AG04449 (cell line): ENCODE results near the gene FGF22.

Source experiments
- CTCF ChIA-PET: fragments of 350-600 bp; formaldehyde crosslinking; extraction: SDS; loops from one replicate; lab custom pipeline; 2021; ENCODE audit warnings: antibody characterized with exemption; lab: Yijun Ruan, JAX
- POLR2A ChIA-PET: fragments of 400-600, 350-600 bp; formaldehyde crosslinking; extraction: SDS; loops from one replicate; lab custom pipeline; 2020; ENCODE audit warnings: antibody characterized with exemption, inconsistent platforms; lab: Yijun Ruan, JAX
- DNase-seq: peaks from one replicate; pipeline ENCODE4 v3.0.0-alpha.2; 2010; ENCODE audit warnings: low read depth, low spot score
- H3K4me3 ChIP-seq: 2 replicates; pipeline ENCODE4 v1.5.1; 2011; ENCODE audit warnings: low read depth, mild to moderate bottlenecking, control low read depth, low read length
- TF ChIP-seq, protein P1 (sequence below): IDR thresholded peaks from one replicate; pipeline ENCODE4 v1.5.1; 2011; ENCODE audit warnings: mild to moderate bottlenecking, moderate library complexity, low read length, control low read depth, inconsistent platforms; ENCODE audit not compliant: insufficient read depth; ENCODE audit errors: missing control alignments

Gene FGF22

GRCh38 chr19:650121-650520 is 10.4 kb downstream of the FGF22 start:
- ChIA-PET CTCF (interaction anchor here (0.6 to 1.4 kb wide), 3 partner anchors 10 to 84 kb away, joined by 3 read pairs; partner anchors contain the start of gene FGF22), POLR2A (no interaction called here)
- H3K4me3 ChIP-seq, result no peak overlapping the region
- no peak for DNase-seq
- TF ChIP-seq, protein P1, sequence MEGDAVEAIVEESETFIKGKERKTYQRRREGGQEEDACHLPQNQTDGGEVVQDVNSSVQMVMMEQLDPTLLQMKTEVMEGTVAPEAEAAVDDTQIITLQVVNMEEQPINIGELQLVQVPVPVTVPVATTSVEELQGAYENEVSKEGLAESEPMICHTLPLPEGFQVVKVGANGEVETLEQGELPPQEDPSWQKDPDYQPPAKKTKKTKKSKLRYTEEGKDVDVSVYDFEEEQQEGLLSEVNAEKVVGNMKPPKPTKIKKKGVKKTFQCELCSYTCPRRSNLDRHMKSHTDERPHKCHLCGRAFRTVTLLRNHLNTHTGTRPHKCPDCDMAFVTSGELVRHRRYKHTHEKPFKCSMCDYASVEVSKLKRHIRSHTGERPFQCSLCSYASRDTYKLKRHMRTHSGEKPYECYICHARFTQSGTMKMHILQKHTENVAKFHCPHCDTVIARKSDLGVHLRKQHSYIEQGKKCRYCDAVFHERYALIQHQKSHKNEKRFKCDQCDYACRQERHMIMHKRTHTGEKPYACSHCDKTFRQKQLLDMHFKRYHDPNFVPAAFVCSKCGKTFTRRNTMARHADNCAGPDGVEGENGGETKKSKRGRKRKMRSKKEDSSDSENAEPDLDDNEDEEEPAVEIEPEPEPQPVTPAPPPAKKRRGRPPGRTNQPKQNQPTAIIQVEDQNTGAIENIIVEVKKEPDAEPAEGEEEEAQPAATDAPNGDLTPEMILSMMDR, result no peak

GRCh38 chr19:651114-651818 is 11.6 kb downstream of the FGF22 start:
- H3K4me3 ChIP-seq, result no peak overlapping the region
- no peak for DNase-seq
- CTCF ChIA-PET, result no interaction called here
- TF ChIP-seq, protein P1, result no peak
- POLR2A ChIA-PET, result no interaction called here

DNA sequence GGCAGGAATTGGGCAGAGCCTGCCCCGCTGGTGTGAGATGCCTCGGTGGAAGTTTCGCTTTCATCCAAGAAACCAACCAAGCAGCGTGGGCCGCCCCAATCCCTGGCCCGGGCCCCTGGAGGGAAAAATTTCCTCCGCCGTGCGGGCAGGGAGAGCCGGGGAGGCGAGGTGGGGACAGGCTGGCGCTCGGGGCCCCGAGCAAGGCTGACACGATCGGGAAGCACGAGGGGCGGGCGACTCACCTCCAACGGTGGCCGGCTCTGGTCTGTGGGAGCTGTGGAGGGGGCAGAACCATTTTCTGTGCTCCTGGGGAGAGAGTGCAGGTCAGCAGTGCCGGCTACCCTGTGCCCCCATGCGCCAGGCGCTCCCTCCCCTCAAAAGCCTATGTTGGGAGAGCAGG is 12.3 kb downstream of the FGF22 start:
- ChIA-PET POLR2A (no interaction called here), CTCF (no interaction called here)
- TF ChIP-seq, protein P1, result no peak
- DNase-seq, result no peak
- no peak overlapping the region for H3K4me3 ChIP-seq

DNA sequence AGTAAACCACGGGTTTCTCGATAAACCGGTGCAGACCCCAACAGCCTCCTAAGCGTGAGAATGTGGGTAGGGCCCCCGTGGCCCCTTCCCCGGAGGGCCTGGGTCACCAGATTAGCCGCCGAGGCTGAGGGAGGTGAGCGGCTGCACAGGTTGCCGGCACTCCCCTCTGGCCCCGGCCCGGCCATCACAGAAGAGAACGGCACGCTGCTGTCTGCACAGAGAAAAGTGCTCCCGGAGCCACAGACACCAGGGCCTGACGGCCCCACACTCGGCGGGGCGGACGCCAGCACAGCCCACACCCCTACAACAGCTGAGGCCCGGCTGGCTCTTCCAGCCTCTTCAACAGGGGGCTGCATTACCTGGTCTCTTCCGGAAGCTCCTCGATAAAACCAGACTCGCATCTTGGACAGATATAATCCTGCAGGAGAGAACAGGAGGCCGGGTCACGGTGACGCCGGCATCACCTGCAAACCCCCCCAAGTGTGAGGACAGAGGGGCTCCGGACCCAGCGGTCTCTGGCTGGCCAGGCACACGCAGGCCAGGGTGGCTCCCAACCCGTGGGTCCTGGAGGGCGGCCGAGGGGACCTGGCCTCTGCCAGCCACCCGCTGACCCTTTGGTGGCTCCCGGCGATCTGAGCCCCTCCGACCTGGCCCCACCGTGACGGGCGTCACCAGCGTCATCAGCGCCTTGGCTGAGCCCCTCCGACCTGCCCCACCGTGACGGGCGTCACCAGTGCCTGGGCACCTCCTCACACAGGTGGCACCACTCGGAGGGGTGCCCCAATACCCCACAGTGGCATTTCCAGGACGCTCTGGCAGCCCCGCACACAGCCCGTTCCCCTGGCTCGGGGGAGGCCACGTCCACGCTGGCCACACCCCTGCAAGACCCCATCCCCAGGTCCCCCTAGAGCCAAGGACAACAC is 13.0 kb downstream of the FGF22 start:
- no peak overlapping the region for H3K4me3 ChIP-seq
- POLR2A ChIA-PET, result no interaction called here
- DNase-seq, result no peak
- TF ChIP-seq, protein P1, result no peak
- CTCF ChIA-PET, result no interaction called here

DNA sequence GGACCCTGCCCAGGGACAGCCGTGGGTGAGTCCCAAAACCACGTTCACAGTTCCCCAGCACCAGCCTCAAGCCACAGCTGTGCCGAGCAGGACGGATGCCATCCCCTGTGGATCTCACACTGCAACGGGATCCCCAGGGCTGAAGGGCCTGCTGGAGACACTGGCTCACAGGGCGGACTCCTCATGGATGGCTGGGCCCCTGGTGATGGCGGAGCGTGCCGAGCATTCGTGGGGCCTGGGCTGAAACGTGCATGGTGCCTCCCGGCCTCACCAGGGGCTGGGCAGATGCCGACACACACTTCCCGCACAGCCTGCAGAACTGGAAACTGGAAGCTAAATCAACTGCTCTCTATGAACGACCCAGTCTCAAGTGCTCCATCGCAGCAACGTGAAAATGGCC is 13.7 kb downstream of the FGF22 start:
- CTCF ChIA-PET, result no interaction called here
- no peak overlapping the region for H3K4me3 ChIP-seq
- POLR2A ChIA-PET, result no interaction called here
- DNase-seq, result no peak
- TF ChIP-seq, protein P1, result no peak

DNA sequence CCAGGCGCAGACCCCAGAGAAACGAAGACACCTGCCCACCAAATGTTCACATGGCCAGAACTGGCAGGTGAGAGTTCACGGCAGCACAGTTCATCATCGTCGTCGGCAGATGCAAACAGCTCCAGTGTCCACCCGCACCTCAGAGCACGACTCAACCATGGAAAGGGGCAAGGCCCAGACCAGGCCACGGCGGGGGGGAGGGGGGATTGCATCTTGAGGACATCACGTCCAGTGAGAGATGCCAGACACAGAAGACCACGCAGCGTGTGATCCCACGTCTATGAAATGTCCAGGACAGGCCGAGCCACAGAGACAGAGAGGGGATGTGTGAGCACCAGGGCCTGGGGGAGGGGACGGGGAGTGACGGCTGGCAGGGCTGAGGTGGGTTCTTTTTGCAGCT is 16.0 kb downstream of the FGF22 start:
- CTCF ChIA-PET, result interaction anchor here (1.5 kb wide), 1 partner anchor 71 kb away, joined by 4 read pairs; no protein-coding TSS in a partner anchor
- H3K4me3 ChIP-seq, result no peak overlapping the region
- TF ChIP-seq, protein P1, result no peak
- DNase-seq, result no peak
- POLR2A ChIA-PET, result no interaction called here
